ENCODE results near the gene OR6J1. TPM values are rescaled to one million over a fixed set of nuclear protein-coding genes. Genes with fewer than 3 reads are reported as not detected.

OR6J1 gene
- polyA plus RNA-seq, 1 experiment = not detected

- no peak for DNase-seq (ENCODE audit: low read depth, low spot score)
- CTCF ChIA-PET = interaction anchor here (0.8 to 4.4 kb wide), 14 partner anchors 9 to 274 kb away, joined by 3 to 47 read pairs (median 4); partner anchors contain the start of genes DAD1 and OXA1L
Observed at GRCh38 chr14:22598896-22599244, 45.3 kb downstream of the OR6J1 start.

GRCh38 chr14:22598099-22598895 is 45.9 kb downstream of the OR6J1 start, which contains the start of gene ABHD4:
Gene ABHD4, plus strand, starts transcription at chr14:22598300. Its CDS starts 7 bp downstream, at chr14:22598307.
- ChIA-PET CTCF (interaction anchor here (0.8 to 4.4 kb wide), 14 partner anchors 8 to 274 kb away, joined by 3 to 47 read pairs (median 4); partner anchors contain the start of genes DAD1 and OXA1L), POLR2A (interaction anchor here (0.7 to 2.3 kb wide), 4 partner anchors 9 to 409 kb away, joined by 3 to 12 read pairs (median 4); partner anchors contain the start of gene DAD1)
- no peak for DNase-seq (ENCODE audit: low read depth, low spot score)
- Histone ChIP-seq H3K9me3 (ENCODE audit: control insufficient read depth, insufficient read depth, low read length) (no peaks in the 10 kb centered on the region; the same call in 1 of the 2 replicates), H3K4me3 (ENCODE audit: low read depth, low read length) (peak within 1 kb of the TSS; percentile 97), H3K27me3 (ENCODE audit: control insufficient read depth, insufficient read depth, low read length) (no peaks in the 10 kb centered on the region), H3K27ac (ENCODE audit: low read depth, low read length) (peak within 1 kb of the TSS; percentile 89)
- TF ChIP-seq CTCF (IDR thresholded peaks at IDR 0.05; ENCODE audit: low read depth, low read length) = no peak

More at GRCh38 chr14:22598896-22599244, 45.3 kb downstream of the OR6J1 start:
- Histone ChIP-seq H3K9me3 (ENCODE audit: control insufficient read depth, insufficient read depth, low read length) (no peaks in the 10 kb centered on the region; the same call in 1 of the 2 replicates), H3K4me3 (ENCODE audit: low read depth, low read length) (peak overlapping the region; percentile 97), H3K27me3 (ENCODE audit: control insufficient read depth, insufficient read depth, low read length) (no peaks in the 10 kb centered on the region), H3K27ac (ENCODE audit: low read depth, low read length) (peak overlapping the region; percentile 89)
- POLR2A ChIA-PET = interaction anchor here (1.0 to 2.3 kb wide), 3 partner anchors 9 to 408 kb away, joined by 3 to 12 read pairs (median 6); partner anchors contain the start of gene DAD1
- peak; percentile 43 for TF ChIP-seq CTCF (IDR thresholded peaks at IDR 0.05; ENCODE audit: low read depth, low read length)

- no peaks in the 10 kb centered on the region for H3K9me3 ChIP-seq (ENCODE audit: control insufficient read depth, insufficient read depth, low read length)
- DNase-seq (ENCODE audit: low read depth, low spot score) = no peak
- CTCF ChIA-PET = interaction anchor here (1.1 to 3.9 kb wide), 5 partner anchors 15 to 273 kb away, joined by 3 to 21 read pairs (median 5); partner anchors contain the start of gene LRP10
Observed at GRCh38 chr14:22597771-22598098, 46.4 kb downstream of the OR6J1 start.

GRCh38 chr14:22597265-22597664 is 46.9 kb downstream of the OR6J1 start:
- H3K4me3 ChIP-seq (ENCODE audit: low read depth, low read length) = no peak overlapping the region
- DNase-seq (ENCODE audit: low read depth, low spot score) = no peak
- ChIA-PET CTCF (interaction anchor here (1.1 to 3.9 kb wide), 6 partner anchors 27 to 274 kb away, joined by 3 to 21 read pairs (median 4); partner anchors contain the start of gene LRP10), POLR2A (interaction anchor here (0.7 to 2.3 kb wide), 2 partner anchors 8 to 11 kb away, joined by 3 to 12 read pairs; partner anchors contain the start of gene DAD1)
- no peak overlapping the region for H3K27ac ChIP-seq (ENCODE audit: low read depth, low read length)
- no peaks in the 10 kb centered on the region for H3K9me3 ChIP-seq (ENCODE audit: control insufficient read depth, insufficient read depth, low read length)
- TF ChIP-seq CTCF (IDR thresholded peaks at IDR 0.05; ENCODE audit: low read depth, low read length) = no peak
- H3K27me3 ChIP-seq (ENCODE audit: control insufficient read depth, insufficient read depth, low read length) = no peaks in the 10 kb centered on the region

More at GRCh38 chr14:22597771-22598098, 46.4 kb downstream of the OR6J1 start:
- Histone ChIP-seq H3K4me3 (ENCODE audit: low read depth, low read length) (peak overlapping the region; percentile 97), H3K27ac (ENCODE audit: low read depth, low read length) (no peak overlapping the region), H3K27me3 (ENCODE audit: control insufficient read depth, insufficient read depth, low read length) (no peaks in the 10 kb centered on the region)
- TF ChIP-seq CTCF (IDR thresholded peaks at IDR 0.05; ENCODE audit: low read depth, low read length) = no peak
- POLR2A ChIA-PET = interaction anchor here (0.7 to 2.3 kb wide), 2 partner anchors 8 to 12 kb away, joined by 3 to 12 read pairs; partner anchors contain the start of gene DAD1
